Bronchial epithelial cell (primary cell): Measurements from ENCODE around the gene ELF1. TPM values are rescaled to one million over a fixed set of nuclear protein-coding genes. Genes with fewer than 3 reads are reported as not detected.

Source experiments
- DNase-seq: peaks from one replicate; pipeline ENCODE4 v3.0.0-alpha.2; 2010; ENCODE audit warnings: low read depth
- FAIRE-seq: peaks from 2 replicates; lab custom pipeline; 2011; peaks lifted over from hg19 to GRCh38; lab: Jason Lieb, UNC
- H3K27me3 ChIP-seq: 2 replicates; pipeline ENCODE4 v1.5.1; 2011; ENCODE audit warnings: low read length; ENCODE audit not compliant: control insufficient read depth, insufficient read depth
- H3K36me3 ChIP-seq: 2 replicates; pipeline ENCODE4 v1.5.1; 2011; ENCODE audit warnings: low read length; ENCODE audit not compliant: control insufficient read depth, insufficient read depth
- H3K4me3 ChIP-seq: 2 replicates; pipeline ENCODE4 v1.5.1; 2011; ENCODE audit warnings: mild to moderate bottlenecking, low read depth, low read length, control low read depth
- total RNA-seq: library from RNA; depleted of rRNA; stranded (reverse); fragments of >200 nt; gene quantifications from 2 replicates; pipeline ENCODE4 v1.2.1, GENCODE V29; 2014
- TF ChIP-seq, protein P1 (sequence below): IDR thresholded peaks from 2 replicates; pipeline ENCODE4 v1.5.1; 2011; ENCODE audit warnings: mild to moderate bottlenecking, moderate library complexity, low read length, control low read depth, inconsistent platforms; ENCODE audit not compliant: insufficient read depth, severe bottlenecking

The ELF1 gene
- total RNA-seq, 1 donor from 2014 or later: 57.7 TPM

DNA sequence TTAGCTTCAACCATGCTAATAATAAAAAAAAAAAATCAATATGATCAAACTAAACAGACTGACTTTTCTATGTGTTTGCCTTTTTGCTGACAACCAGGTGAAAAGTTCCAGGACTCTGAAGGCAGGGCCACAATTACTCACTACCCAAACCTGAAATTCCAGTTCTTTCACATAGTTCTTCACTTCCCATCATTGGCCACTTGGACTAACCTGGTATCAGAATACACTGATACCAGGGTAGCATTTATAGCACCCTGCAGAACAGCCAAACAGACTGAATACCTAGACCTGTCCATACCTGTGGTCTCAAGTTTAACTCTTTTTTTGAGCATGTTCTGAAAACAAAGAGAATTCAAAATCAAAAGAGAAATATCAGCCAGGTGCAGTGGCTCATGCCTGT, 25.1 kb downstream of the ELF1 start:
- TF ChIP-seq, protein P1, sequence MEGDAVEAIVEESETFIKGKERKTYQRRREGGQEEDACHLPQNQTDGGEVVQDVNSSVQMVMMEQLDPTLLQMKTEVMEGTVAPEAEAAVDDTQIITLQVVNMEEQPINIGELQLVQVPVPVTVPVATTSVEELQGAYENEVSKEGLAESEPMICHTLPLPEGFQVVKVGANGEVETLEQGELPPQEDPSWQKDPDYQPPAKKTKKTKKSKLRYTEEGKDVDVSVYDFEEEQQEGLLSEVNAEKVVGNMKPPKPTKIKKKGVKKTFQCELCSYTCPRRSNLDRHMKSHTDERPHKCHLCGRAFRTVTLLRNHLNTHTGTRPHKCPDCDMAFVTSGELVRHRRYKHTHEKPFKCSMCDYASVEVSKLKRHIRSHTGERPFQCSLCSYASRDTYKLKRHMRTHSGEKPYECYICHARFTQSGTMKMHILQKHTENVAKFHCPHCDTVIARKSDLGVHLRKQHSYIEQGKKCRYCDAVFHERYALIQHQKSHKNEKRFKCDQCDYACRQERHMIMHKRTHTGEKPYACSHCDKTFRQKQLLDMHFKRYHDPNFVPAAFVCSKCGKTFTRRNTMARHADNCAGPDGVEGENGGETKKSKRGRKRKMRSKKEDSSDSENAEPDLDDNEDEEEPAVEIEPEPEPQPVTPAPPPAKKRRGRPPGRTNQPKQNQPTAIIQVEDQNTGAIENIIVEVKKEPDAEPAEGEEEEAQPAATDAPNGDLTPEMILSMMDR: no peak
- DNase-seq (peak; percentile 99), FAIRE-seq (peak; percentile 73)
- Histone ChIP-seq H3K27me3 (no peaks in the 10 kb centered on the region), H3K4me3 (peak overlapping the region; percentile 17), H3K36me3 (no peaks in the 10 kb centered on the region)

DNA sequence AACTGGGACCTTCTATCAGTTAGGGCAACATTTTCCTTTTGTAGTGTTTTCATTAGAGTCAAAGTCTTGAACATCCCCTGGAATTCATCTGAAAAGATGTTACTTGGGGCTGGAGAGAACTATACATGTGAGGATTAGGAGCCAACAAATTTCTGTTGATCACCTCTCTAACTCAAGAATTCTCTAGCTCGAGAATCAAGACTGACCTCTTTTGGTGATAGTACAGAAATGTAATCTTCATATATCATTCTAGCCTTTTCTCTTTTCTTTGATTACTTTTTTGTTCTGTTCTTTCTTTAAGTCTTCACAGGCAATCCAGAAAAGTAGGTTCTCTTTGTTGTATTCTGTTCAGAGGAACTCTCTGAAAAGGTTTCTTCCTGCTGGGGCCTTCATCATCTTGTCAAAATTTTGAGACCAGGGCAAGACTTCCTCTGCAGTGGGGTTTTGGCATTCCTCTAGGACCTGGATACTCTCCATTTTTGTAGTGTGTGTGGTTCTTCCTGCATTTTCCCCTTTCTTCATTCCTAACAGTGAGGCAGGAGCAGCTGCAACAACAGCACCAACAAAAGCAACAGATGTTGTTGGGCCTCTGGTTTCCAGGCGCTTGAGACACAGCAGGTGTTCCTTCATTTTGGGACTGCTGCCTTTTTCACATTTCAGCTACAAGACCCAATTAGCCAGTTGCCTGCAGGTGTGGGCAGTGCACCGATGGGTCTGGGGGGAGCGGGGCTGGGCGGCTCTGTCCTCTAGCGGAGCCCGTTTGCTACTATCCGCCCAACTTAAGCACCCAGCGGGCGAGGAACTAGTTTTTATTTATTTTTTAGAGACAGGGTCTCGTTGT, 26.2 kb downstream of the ELF1 start:
- DNase-seq: peak; percentile 28
- Histone ChIP-seq H3K4me3 (no peak overlapping the region), H3K36me3 (no peaks in the 10 kb centered on the region), H3K27me3 (no peaks in the 10 kb centered on the region)
- FAIRE-seq: peak; percentile 86
- TF ChIP-seq, protein P1: peak; percentile 2

DNA sequence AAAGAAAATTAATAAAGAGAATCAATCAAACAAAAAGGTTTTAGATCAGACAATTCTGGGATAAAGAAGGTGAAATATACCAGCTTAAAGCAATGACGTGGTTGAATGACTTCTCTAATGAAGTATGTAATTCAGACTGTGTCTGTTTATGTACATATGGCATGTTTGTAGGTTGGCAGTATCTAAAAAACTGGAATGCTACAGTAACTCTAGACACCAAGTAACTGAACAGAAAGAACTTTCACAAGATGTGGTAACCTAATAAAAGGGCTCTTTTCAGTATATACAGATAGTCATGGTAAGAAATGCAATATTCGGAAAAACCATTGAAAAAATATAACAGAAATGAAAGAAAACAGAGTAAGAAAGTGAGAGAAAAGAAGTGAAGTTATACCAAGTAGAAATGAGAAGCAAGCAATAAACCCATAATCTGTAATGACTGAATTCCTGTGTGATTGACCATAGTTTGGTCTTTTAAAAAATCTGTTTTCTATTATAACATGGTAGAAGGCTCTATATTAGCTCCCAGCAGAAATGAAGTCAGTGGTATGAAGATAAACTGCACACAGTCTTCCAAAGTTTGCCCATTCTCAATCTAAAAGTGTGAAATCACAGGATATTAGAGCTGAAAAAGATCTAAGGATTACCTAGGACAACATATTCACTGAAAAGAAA, 31.4 kb downstream of the ELF1 start:
- H3K27me3 ChIP-seq: no peaks in the 10 kb centered on the region
- peaks cover 2% of the 10 kb centered on the region for H3K36me3 ChIP-seq
- FAIRE-seq (no peak), DNase-seq (peak; percentile 29)
- H3K4me3 ChIP-seq: no peak overlapping the region
- TF ChIP-seq, protein P1: no peak

DNA sequence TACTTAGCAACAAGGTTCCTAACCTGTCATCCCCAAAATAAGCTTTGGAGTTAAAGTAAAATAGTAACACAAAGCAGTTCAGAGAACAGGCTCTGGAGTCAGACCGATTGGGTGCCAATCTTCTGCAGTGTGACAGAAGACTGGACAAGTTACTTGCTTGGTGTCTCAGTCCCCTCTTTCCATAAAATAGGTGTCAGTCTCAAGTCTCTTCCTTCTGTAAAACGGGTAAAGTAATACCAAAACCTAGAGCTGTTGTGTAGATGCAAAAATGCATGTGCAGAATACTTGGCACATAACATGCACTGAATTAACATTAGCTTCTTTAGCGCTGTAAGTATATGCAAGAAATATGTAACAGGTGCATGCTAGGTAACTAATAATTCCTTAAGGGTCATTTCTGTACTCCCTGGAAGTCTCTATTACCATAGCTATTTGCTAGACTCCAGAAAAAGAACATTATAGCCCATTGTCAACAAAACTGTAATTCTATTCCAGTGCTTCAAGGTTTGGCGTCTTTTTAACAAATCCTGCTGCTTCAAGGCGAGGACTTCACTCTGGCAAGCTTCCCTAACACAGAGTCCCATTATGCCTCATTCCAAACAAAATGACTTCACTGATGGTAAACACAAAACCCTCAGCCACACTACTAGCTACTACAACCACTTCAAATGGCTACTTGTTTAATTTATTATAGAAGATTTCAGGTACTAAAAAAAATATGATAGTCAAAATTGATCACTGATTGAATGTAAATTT, 32.8 kb downstream of the ELF1 start:
- Histone ChIP-seq H3K36me3 (peaks cover 2% of the 10 kb centered on the region), H3K4me3 (no peak overlapping the region), H3K27me3 (no peaks in the 10 kb centered on the region)
- TF ChIP-seq, protein P1: no peak
- peak; percentile 60 for DNase-seq
- no peak for FAIRE-seq

DNA sequence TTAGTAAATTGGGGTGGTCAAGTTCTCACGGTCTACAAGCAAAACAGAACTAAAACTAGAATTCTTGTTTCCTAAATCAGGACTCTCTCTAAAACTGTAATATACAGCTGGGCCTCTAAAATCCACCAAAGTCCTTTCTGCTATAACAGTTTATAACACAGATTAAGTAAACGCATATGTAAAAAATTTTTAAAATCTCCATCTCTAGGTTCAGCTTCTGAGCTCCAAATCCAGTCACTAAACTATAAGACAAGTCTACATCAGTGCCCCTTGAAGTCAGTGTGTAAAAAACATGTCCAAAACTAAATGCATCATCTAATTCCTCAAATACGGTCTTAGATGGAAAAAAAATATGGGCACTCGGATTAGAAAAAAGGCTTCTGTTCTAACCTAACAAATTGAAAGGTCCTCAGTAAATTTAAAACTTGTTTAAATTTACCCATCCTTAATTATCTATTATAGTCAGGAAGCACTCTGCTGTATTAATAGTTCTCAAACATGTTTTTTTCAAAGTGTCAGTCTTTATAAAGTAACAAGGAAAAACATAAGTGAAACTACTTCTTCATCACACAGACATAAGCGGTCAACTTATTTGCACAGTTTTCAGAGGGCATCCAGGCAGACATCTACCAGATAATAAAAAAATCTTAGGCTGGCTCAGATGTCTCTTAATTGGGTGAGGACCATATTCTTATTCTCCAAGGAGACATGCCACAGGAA, 33.6 kb downstream of the ELF1 start:
- Histone ChIP-seq H3K27me3 (no peaks in the 10 kb centered on the region), H3K4me3 (no peak overlapping the region), H3K36me3 (peaks cover 2% of the 10 kb centered on the region)
- no peak for DNase-seq
- TF ChIP-seq, protein P1: no peak
- no peak for FAIRE-seq
